HEK293T (cell line): Measurements from ENCODE around the gene ASB16.

ENCODE experiments used
- ARNT ChIP-seq: fragments of 450-650 bp; IDR thresholded peaks from 2 replicates; pipeline ENCODE4 v1.6.1; 2017; ENCODE audit warnings: mild to moderate bottlenecking
- BHLHE40 ChIP-seq: fragments of 450-650 bp; IDR thresholded peaks from 2 replicates; pipeline ENCODE4 v1.6.1; 2016; ENCODE audit warnings: mild to moderate bottlenecking, moderate library complexity, borderline replicate concordance
- CTBP1 ChIP-seq: fragments of 450-650 bp; IDR thresholded peaks from 2 replicates; pipeline ENCODE4 v1.6.1; 2016; ENCODE audit warnings: borderline replicate concordance
- ELF4 ChIP-seq: fragments of 450-650 bp; IDR thresholded peaks from 2 replicates; pipeline ENCODE4 v1.6.1; 2017; ENCODE audit warnings: antibody characterized with exemption
- FOXA1 ChIP-seq: fragments of 450-650 bp; IDR thresholded peaks from 2 replicates; pipeline ENCODE4 v1.6.1; 2016; ENCODE audit warnings: mild to moderate bottlenecking
- FOXK2 ChIP-seq: fragments of 450-650 bp; IDR thresholded peaks from 2 replicates; pipeline ENCODE4 v1.6.1; 2016; ENCODE audit warnings: mild to moderate bottlenecking
- FOXM1 ChIP-seq: fragments of 450-650 bp; IDR thresholded peaks from 2 replicates; pipeline ENCODE4 v1.6.1; 2017; ENCODE audit warnings: mild to moderate bottlenecking, borderline replicate concordance
- LEF1 ChIP-seq: fragments of 450-650 bp; IDR thresholded peaks from 2 replicates; pipeline ENCODE4 v1.6.1; 2017; ENCODE audit warnings: mild to moderate bottlenecking, borderline replicate concordance
- NFRKB ChIP-seq: fragments of 450-650 bp; IDR thresholded peaks from 2 replicates; pipeline ENCODE4 v1.6.1; 2016; ENCODE audit warnings: mild to moderate bottlenecking, moderate library complexity
- SP1 ChIP-seq: fragments of 450-650 bp; IDR thresholded peaks from 2 replicates; pipeline ENCODE4 v1.6.1; 2017
- SUZ12 ChIP-seq: fragments of 450-650 bp; IDR thresholded peaks from 2 replicates; pipeline ENCODE4 v1.6.1; 2016; ENCODE audit warnings: mild to moderate bottlenecking
- TARDBP ChIP-seq: fragments of 450-650 bp; IDR thresholded peaks from 2 replicates; pipeline ENCODE4 v1.6.1; 2016
- ZNF384 ChIP-seq: fragments of 450-650 bp; IDR thresholded peaks from 2 replicates; pipeline ENCODE4 v1.6.1; 2016
- TF ChIP-seq, protein P1 (sequence below): fragments of 450-650 bp; IDR thresholded peaks from 2 replicates; pipeline ENCODE4 v1.6.1; 2016

DNA sequence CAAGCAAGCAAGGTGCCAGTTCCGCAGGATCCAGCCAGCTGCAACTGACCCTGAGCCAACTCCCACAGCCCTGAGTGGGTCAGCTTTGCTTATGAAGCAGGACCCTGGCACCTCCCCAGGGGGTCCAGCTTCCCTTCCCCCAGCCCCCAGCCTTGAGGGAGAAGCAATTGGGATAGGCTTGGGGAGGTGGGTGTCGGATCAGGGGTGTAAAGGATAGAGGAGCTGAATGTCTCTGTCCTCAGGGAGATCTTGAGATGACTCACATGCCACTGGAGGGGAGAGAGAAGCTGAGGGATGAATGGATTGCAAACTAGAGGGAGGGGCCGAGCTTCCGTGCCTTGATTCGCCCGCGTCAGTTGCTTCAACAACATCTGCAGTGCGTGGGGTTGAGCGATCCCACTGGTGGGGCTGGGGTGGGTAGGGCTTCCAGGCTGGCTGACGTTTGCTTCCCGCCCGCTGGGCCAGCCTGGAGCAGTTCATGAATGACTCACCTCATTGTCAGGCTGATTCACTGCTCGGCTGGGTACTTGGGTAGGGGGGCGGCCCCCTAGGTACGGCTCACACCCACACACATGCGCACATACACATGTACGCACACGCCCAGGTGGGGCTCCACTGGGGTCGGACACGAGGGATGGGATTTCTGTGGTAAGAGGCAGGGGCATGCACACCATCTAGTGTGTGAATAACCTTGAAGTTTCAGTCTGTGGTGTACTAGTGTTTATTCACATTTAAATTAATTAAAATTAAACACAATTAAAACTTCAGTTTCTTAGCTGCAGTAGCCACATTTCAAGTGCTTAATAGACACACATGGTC lies 32.4 kb upstream of the ASB16 start:
- TF ChIP-seq CTBP1 (no peak), TARDBP (no peak), BHLHE40 (no peak), LEF1 (no peak), SUZ12 (no peak), SP1 (no peak), FOXM1 (no peak; the same call in 1 of the 2 replicates), NFRKB (no peak), ELF4 (no peak), ZNF384 (no peak), ARNT (no peak), FOXK2 (no peak), FOXA1 (no peak)
- TF ChIP-seq, protein P1, sequence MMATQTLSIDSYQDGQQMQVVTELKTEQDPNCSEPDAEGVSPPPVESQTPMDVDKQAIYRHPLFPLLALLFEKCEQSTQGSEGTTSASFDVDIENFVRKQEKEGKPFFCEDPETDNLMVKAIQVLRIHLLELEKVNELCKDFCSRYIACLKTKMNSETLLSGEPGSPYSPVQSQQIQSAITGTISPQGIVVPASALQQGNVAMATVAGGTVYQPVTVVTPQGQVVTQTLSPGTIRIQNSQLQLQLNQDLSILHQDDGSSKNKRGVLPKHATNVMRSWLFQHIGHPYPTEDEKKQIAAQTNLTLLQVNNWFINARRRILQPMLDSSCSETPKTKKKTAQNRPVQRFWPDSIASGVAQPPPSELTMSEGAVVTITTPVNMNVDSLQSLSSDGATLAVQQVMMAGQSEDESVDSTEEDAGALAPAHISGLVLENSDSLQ, result peak; percentile 68; the same call in 1 of the 2 replicates
